HEK293T (cell line): ENCODE measurements around the gene AMN.

Experiments
- CTCF ChIA-PET: fragments of 350-600 bp; formaldehyde crosslinking; extraction: SDS; loops from one replicate; lab custom pipeline; 2021; ENCODE audit warnings: antibody characterized with exemption, inconsistent platforms; lab: Yijun Ruan, JAX
- POLR2A ChIA-PET: fragments of 350-600 bp; formaldehyde crosslinking; extraction: SDS; loops from one replicate; lab custom pipeline; 2020; ENCODE audit warnings: antibody characterized with exemption, inconsistent platforms; lab: Yijun Ruan, JAX
- DNase-seq: peaks from one replicate; pipeline ENCODE4 v3.0.0; 2012; ENCODE audit warnings: mixed read lengths; ENCODE audit errors: extremely low spot score
- ARNT ChIP-seq: fragments of 450-650 bp; IDR thresholded peaks from 2 replicates; pipeline ENCODE4 v1.6.1; 2017; ENCODE audit warnings: mild to moderate bottlenecking
- BHLHE40 ChIP-seq: fragments of 450-650 bp; IDR thresholded peaks from 2 replicates; pipeline ENCODE4 v1.6.1; 2016; ENCODE audit warnings: mild to moderate bottlenecking, moderate library complexity, borderline replicate concordance
- CTBP1 ChIP-seq: fragments of 450-650 bp; IDR thresholded peaks from 2 replicates; pipeline ENCODE4 v1.6.1; 2016; ENCODE audit warnings: borderline replicate concordance
- ELF4 ChIP-seq: fragments of 450-650 bp; IDR thresholded peaks from 2 replicates; pipeline ENCODE4 v1.6.1; 2017; ENCODE audit warnings: antibody characterized with exemption
- FOXA1 ChIP-seq: fragments of 450-650 bp; IDR thresholded peaks from 2 replicates; pipeline ENCODE4 v1.6.1; 2016; ENCODE audit warnings: mild to moderate bottlenecking
- FOXK2 ChIP-seq: fragments of 450-650 bp; IDR thresholded peaks from 2 replicates; pipeline ENCODE4 v1.6.1; 2016; ENCODE audit warnings: mild to moderate bottlenecking
- FOXM1 ChIP-seq: fragments of 450-650 bp; IDR thresholded peaks from 2 replicates; pipeline ENCODE4 v1.6.1; 2017; ENCODE audit warnings: mild to moderate bottlenecking, borderline replicate concordance
- HDGF ChIP-seq: fragments of 450-650 bp; IDR thresholded peaks from 2 replicates; pipeline ENCODE4 v1.6.1; 2017; ENCODE audit warnings: antibody characterized with exemption, borderline replicate concordance
- L3MBTL2 ChIP-seq: fragments of 450-650 bp; conservative IDR thresholded peaks from 2 replicates; pipeline ENCODE4 v1.6.1; 2016; ENCODE audit warnings: mild to moderate bottlenecking
- LEF1 ChIP-seq: fragments of 450-650 bp; IDR thresholded peaks from 2 replicates; pipeline ENCODE4 v1.6.1; 2017; ENCODE audit warnings: mild to moderate bottlenecking, borderline replicate concordance
- NFRKB ChIP-seq: fragments of 450-650 bp; IDR thresholded peaks from 2 replicates; pipeline ENCODE4 v1.6.1; 2016; ENCODE audit warnings: mild to moderate bottlenecking, moderate library complexity
- PKNOX1 ChIP-seq: fragments of 450-650 bp; IDR thresholded peaks from 2 replicates; pipeline ENCODE4 v1.6.1; 2016
- SP1 ChIP-seq: fragments of 450-650 bp; IDR thresholded peaks from 2 replicates; pipeline ENCODE4 v1.6.1; 2017
- SUZ12 ChIP-seq: fragments of 450-650 bp; IDR thresholded peaks from 2 replicates; pipeline ENCODE4 v1.6.1; 2016; ENCODE audit warnings: mild to moderate bottlenecking
- TARDBP ChIP-seq: fragments of 450-650 bp; IDR thresholded peaks from 2 replicates; pipeline ENCODE4 v1.6.1; 2016
- ZNF384 ChIP-seq: fragments of 450-650 bp; IDR thresholded peaks from 2 replicates; pipeline ENCODE4 v1.6.1; 2016

The AMN gene

GRCh38 chr14:102910442-102910841 lies 12.0 kb upstream of the AMN start:
- DNase-seq = no peak
- CTCF ChIA-PET = no interaction called here
- TF ChIP-seq TARDBP (no peak), SP1 (no peak), FOXM1 (no peak), ARNT (no peak), ZNF384 (no peak), HDGF (no peak), ELF4 (no peak), FOXK2 (no peak), NFRKB (no peak), LEF1 (no peak), CTBP1 (no peak), FOXA1 (no peak)
- POLR2A ChIA-PET = no interaction called here

GRCh38 chr14:102911541-102911951 lies 10.9 kb upstream of the AMN start:
- no peak for DNase-seq
- ChIA-PET CTCF (no interaction called here), POLR2A (no interaction called here)
- TF ChIP-seq TARDBP (no peak), SUZ12 (no peak), PKNOX1 (no peak), NFRKB (no peak), SP1 (no peak), ELF4 (no peak), FOXK2 (no peak), HDGF (no peak), ZNF384 (no peak), LEF1 (no peak), FOXM1 (no peak), FOXA1 (no peak), ARNT (no peak), BHLHE40 (no peak), L3MBTL2 (no peak), CTBP1 (no peak)

- no peak for DNase-seq
- ChIA-PET CTCF (interaction anchor here (0.6 kb wide), 1 partner anchor 344 kb away, joined by 7 read pairs; no protein-coding TSS in a partner anchor), POLR2A (no interaction called here)
- TF ChIP-seq TARDBP (no peak), L3MBTL2 (no peak), FOXM1 (no peak), HDGF (no peak), FOXK2 (no peak), NFRKB (no peak), ARNT (no peak), SUZ12 (no peak)
Measured at GRCh38 chr14:102911991-102912761, 10.3 kb upstream of the AMN start.

GRCh38 chr14:102913341-102914211 lies 8.9 kb upstream of the AMN start:
- no peak for DNase-seq
- ChIA-PET POLR2A (no interaction called here), CTCF (interaction anchor here (0.7 kb wide), 1 partner anchor 182 kb away, joined by 3 read pairs; no protein-coding TSS in a partner anchor)

GRCh38 chr14:102914474-102915291 lies 7.8 kb upstream of the AMN start:
- ChIA-PET CTCF (interaction anchor here (0.6 to 1.3 kb wide), 3 partner anchors 33 to 220 kb away, joined by 4 to 12 read pairs (median 6); no protein-coding TSS in a partner anchor), POLR2A (no interaction called here)
- TF ChIP-seq ELF4 (no peak), LEF1 (no peak), FOXM1 (no peak), FOXK2 (no peak), HDGF (no peak), TARDBP (no peak), SP1 (no peak)
- no peak for DNase-seq

More at GRCh38 chr14:102913341-102914211, 8.9 kb upstream of the AMN start:
- TF ChIP-seq FOXM1 (no peak), CTBP1 (no peak), SUZ12 (no peak), SP1 (no peak), PKNOX1 (no peak), HDGF (no peak), ELF4 (no peak), LEF1 (no peak), L3MBTL2 (no peak), FOXK2 (no peak), ZNF384 (no peak), BHLHE40 (no peak), TARDBP (no peak), ARNT (no peak), FOXA1 (no peak), NFRKB (no peak)
